Neuronal stem cell (in vitro differentiated cells): Measurements from ENCODE around the gene ARFGAP1.

ENCODE experiments used
- DNase-seq: peaks from one replicate; pipeline ENCODE4 v3.0.0-alpha.2; 2013; ENCODE audit warnings: low spot score
- H2AFZ ChIP-seq: one replicate; pipeline ENCODE4 v1.6.1; 2013; ENCODE audit warnings: mild to moderate bottlenecking, low read length, inconsistent platforms
- H2AK5ac ChIP-seq: 2 replicates; pipeline ENCODE4 v1.6.1; 2013; ENCODE audit warnings: low read depth, mild to moderate bottlenecking, inconsistent platforms, low read length, moderate library complexity, mixed read lengths
- H2BK120ac ChIP-seq: 2 replicates; pipeline ENCODE4 v1.6.1; 2013; ENCODE audit warnings: low read depth, mild to moderate bottlenecking, inconsistent platforms, low read length, moderate library complexity, mixed read lengths
- H2BK12ac ChIP-seq: one replicate; pipeline ENCODE4 v1.6.1; 2013; ENCODE audit warnings: low read length, inconsistent platforms
- H2BK15ac ChIP-seq: 2 replicates; pipeline ENCODE4 v1.6.1; 2013; ENCODE audit warnings: mild to moderate bottlenecking, low read length, inconsistent platforms, mixed read lengths
- H2BK5ac ChIP-seq: one replicate; pipeline ENCODE4 v1.6.1; 2013; ENCODE audit warnings: inconsistent platforms, mild to moderate bottlenecking, low read length, moderate library complexity
- H3K14ac ChIP-seq: one replicate; pipeline ENCODE4 v1.6.1; 2013; ENCODE audit warnings: low read length, inconsistent platforms
- H3K18ac ChIP-seq: 2 replicates; pipeline ENCODE4 v1.6.1; 2013; ENCODE audit warnings: low read length, inconsistent platforms
- H3K23ac ChIP-seq: 2 replicates; pipeline ENCODE4 v1.6.1; 2013; ENCODE audit warnings: low read depth, mild to moderate bottlenecking, mixed read lengths, low read length, inconsistent platforms; ENCODE audit not compliant: poor library complexity
- H3K27ac ChIP-seq: replicated peaks from 3 replicates; pipeline ENCODE4 v1.5.1; 2013; ENCODE audit warnings: low read length, inconsistent platforms
- H3K27me3 ChIP-seq, 3 experiments: 2 replicates each; pipeline ENCODE4 v1.6.1; 2013; ENCODE audit warnings: low read length in 3 of 3, mild to moderate bottlenecking in 2 of 3, inconsistent platforms in 1 of 3, low read depth in 1 of 3, mixed read lengths in 1 of 3, moderate library complexity in 1 of 3; ENCODE audit not compliant: control insufficient read depth in 3 of 3, insufficient read depth in 3 of 3
- H3K36me3 ChIP-seq, 2 donors: replicated peaks in 1 of 2; 2 replicates each; pipeline ENCODE4 v1.6.1; 2013; ENCODE audit warnings: low read length in 2 of 2; ENCODE audit not compliant: control insufficient read depth in 2 of 2, insufficient read depth in 2 of 2
- H3K4ac ChIP-seq: 2 replicates; pipeline ENCODE4 v1.6.1; 2013; ENCODE audit warnings: inconsistent platforms, mild to moderate bottlenecking, low read length, moderate library complexity
- H3K4me1 ChIP-seq, 2 donors: 1 replicate in 1 of 2; 2 replicates in 1 of 2; pipeline ENCODE4 v1.6.1; 2013; ENCODE audit warnings: low read length in 2 of 2, low read depth in 1 of 2; ENCODE audit not compliant: control insufficient read depth in 2 of 2, insufficient read depth in 1 of 2
- H3K4me2 ChIP-seq: one replicate; pipeline ENCODE4 v1.6.1; 2013; ENCODE audit warnings: mild to moderate bottlenecking, low read length, inconsistent platforms; ENCODE audit not compliant: insufficient read depth, poor library complexity, severe bottlenecking
- H3K4me3 ChIP-seq, 2 donors: 2 replicates each; pipeline ENCODE4 v1.5.1; 2013; ENCODE audit warnings: low read length in 2 of 2, mild to moderate bottlenecking in 2 of 2, inconsistent platforms in 1 of 2, moderate library complexity in 1 of 2
- H3K79me1 ChIP-seq: one replicate; pipeline ENCODE4 v1.6.1; 2013; ENCODE audit warnings: low read depth, mild to moderate bottlenecking, inconsistent platforms, low read length, moderate library complexity
- H3K9ac ChIP-seq: one replicate; pipeline ENCODE4 v1.6.1; 2013; ENCODE audit warnings: mild to moderate bottlenecking, low read depth, low read length, inconsistent platforms; ENCODE audit not compliant: poor library complexity
- H3K9me3 ChIP-seq, 2 donors: replicated peaks in 1 of 2; 2 replicates each; pipeline versions ENCODE3 to v1.6.1; 2013; ENCODE audit warnings: low read length in 2 of 2, mild to moderate bottlenecking in 2 of 2, inconsistent platforms in 1 of 2, low read depth in 1 of 2, mixed read lengths in 1 of 2, moderate library complexity in 1 of 2; ENCODE audit not compliant: control insufficient read depth in 2 of 2, insufficient read depth in 1 of 2
- H4K8ac ChIP-seq: one replicate; pipeline ENCODE4 v1.6.1; 2013; ENCODE audit warnings: low read depth, mild to moderate bottlenecking, inconsistent platforms, low read length, moderate library complexity
- H4K91ac ChIP-seq: one replicate; pipeline ENCODE4 v1.6.1; 2013; ENCODE audit warnings: low read length, low read depth, mild to moderate bottlenecking, inconsistent platforms; ENCODE audit not compliant: poor library complexity
- WGBS, 2 donors: extraction: QIAGEN DNeasy Blood & Tissue Kit; methylation state at CpG; one replicate each; pipeline ENCODE4 v1.1.7; 2013; ENCODE audit warnings: missing lambda C conversion rate in 2 of 2, mixed read lengths in 1 of 2; ENCODE audit not compliant: insufficient read length in 2 of 2, insufficient replicate concordance in 1 of 2; ENCODE audit errors: extremely low coverage in 2 of 2; 5-methylcytosine and 5-hydroxymethylcytosine counted together

The ARFGAP1 gene

GRCh38 chr20:63317601-63318291 lies 45.1 kb downstream of the ARFGAP1 start:
- H3K23ac ChIP-seq, result no peak overlapping the region
- H2BK15ac ChIP-seq, result peak overlapping the region; percentile 49
- DNase-seq, result no peak
- H3K36me3 ChIP-seq, result no peaks in the 10 kb centered on the region
- peak overlapping the region; percentile 57 for H3K18ac ChIP-seq
- H2BK120ac ChIP-seq, result no peak overlapping the region
- no peak overlapping the region for H3K4me3 ChIP-seq
- peaks cover 0 to 15% (median 0%) of the 10 kb centered on the region in 3 experiments for H3K27me3 ChIP-seq
- H4K8ac ChIP-seq, result no peak overlapping the region
- H2BK12ac ChIP-seq, result no peak overlapping the region
- H2AFZ ChIP-seq, result no peak overlapping the region
- H3K79me1 ChIP-seq, result peaks cover 4% of the 10 kb centered on the region
- no peak overlapping the region for H4K91ac ChIP-seq
- H3K9ac ChIP-seq, result no peak overlapping the region
- no peak overlapping the region for H3K4me2 ChIP-seq
- H2BK5ac ChIP-seq, result no peak overlapping the region
- H2AK5ac ChIP-seq, result peak overlapping the region; percentile 56
- H3K14ac ChIP-seq, result peak overlapping the region; percentile 38
- WGBS, 2 donors, result no CpG with 5 or more reads among the region's 18 CpGs
- H3K4me1 ChIP-seq, result peaks cover under 1 to 2% of the 10 kb centered on the region in 2 donors
- peak overlapping the region; percentile 89 for H3K4ac ChIP-seq
- no peak overlapping the region for H3K27ac ChIP-seq
- no peaks in the 10 kb centered on the region for H3K9me3 ChIP-seq

- H3K14ac ChIP-seq, result peak overlapping the region; percentile 56
- no peak overlapping the region for H4K91ac ChIP-seq
- H2AFZ ChIP-seq, result no peak overlapping the region
- peaks cover 0 to 23% (median 0%) of the 10 kb centered on the region in 3 experiments for H3K27me3 ChIP-seq
- H3K27ac ChIP-seq, result no peak overlapping the region
- no CpG with 5 or more reads among the region's 24 CpGs for WGBS, 2 donors
- H3K4ac ChIP-seq, result no peak overlapping the region
- no peak overlapping the region for H2BK15ac ChIP-seq
- H2BK12ac ChIP-seq, result no peak overlapping the region
- H3K9ac ChIP-seq, result no peak overlapping the region
- DNase-seq, result no peak
- H3K4me3 ChIP-seq, result no peak overlapping the region
- H2BK5ac ChIP-seq, result peak overlapping the region; percentile 75
- H3K4me2 ChIP-seq, result no peak overlapping the region
- H3K4me1 ChIP-seq, result peaks cover 2 to 7% of the 10 kb centered on the region in 2 donors
- H3K18ac ChIP-seq, result peak overlapping the region; percentile 64
- peak overlapping the region; percentile 90 for H2AK5ac ChIP-seq
- H3K79me1 ChIP-seq, result peaks cover 4% of the 10 kb centered on the region
- no peaks in the 10 kb centered on the region for H3K9me3 ChIP-seq
- H2BK120ac ChIP-seq, result no peak overlapping the region
- H3K36me3 ChIP-seq, result no peaks in the 10 kb centered on the region
- peak overlapping the region; percentile 43 for H4K8ac ChIP-seq
- no peak overlapping the region for H3K23ac ChIP-seq
These were observed 46.0 kb downstream of the ARFGAP1 start for GRCh38 chr20:63318391-63319163.

DNA sequence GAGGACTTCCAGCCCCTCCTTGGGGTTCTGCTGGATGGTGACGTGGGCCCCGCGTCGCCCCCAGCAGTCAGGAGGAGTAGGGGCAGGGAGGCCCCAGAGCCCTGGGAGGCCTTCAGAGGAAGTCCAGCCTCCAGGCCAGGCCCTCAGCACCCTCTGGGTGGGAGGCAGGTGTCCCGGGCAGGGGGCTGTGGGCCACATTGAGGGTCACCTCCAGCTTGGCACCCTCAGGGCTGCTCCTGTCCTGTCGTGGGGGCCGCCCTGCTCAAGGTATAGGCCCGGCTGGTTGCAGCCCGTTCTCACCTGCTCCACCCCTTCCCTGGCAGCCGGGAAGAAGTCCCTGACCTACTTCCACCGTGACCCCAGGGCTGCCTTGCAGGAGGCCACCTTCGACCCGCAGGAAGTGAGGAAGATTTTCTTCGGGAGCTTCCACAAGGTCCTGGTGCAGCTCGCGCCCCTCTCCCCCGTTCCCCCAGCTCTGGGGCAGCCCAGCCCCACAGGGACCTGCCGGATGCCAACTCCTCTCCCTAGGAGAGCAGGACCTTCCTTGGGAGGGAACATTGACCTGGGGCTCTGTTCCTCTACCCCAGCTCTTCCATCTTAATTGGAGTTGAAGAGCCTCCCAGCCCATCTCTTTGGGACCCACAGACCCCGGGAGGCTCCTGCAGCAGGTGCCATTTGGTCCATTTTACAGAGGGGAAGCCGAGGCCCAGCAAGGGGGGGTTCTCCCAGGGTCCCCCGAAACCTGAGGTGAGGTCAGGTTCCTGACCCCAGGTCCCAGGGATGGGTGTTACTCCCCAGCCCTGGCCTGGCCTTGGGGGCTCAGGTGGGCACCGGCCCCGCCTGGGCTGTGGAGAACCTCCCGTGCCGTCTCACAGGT lies 46.8 kb downstream of the ARFGAP1 start:
- WGBS, 2 donors, result no CpG with 5 or more reads among the region's 25 CpGs
- Histone ChIP-seq H3K4me2 (no peak overlapping the region), H2AK5ac (peak overlapping the region; percentile 90), H3K9me3 (no peaks in the 10 kb centered on the region), H3K27ac (no peak overlapping the region), H2BK12ac (no peak overlapping the region), H3K27me3 (peaks cover 0 to 26% (median 0%) of the 10 kb centered on the region in 3 experiments), H2BK15ac (peak overlapping the region; percentile 37), H3K14ac (peak overlapping the region; percentile 82), H3K36me3 (no peaks in the 10 kb centered on the region), H3K4me1 (peaks cover 2 to 7% of the 10 kb centered on the region in 2 donors), H3K79me1 (peaks cover 4% of the 10 kb centered on the region), H3K9ac (no peak overlapping the region), H2AFZ (no peak overlapping the region), H3K23ac (peak overlapping the region; percentile 43), H4K91ac (no peak overlapping the region), H4K8ac (no peak overlapping the region), H3K4me3 (no peak overlapping the region), H2BK5ac (peak overlapping the region; percentile 75), H2BK120ac (peak overlapping the region; percentile 61), H3K4ac (no peak overlapping the region), H3K18ac (peak overlapping the region; percentile 64)
- no peak for DNase-seq
